NOMO-1 treated with dmso at 0.1 percent for 144 hours (cell line): ENCODE measurements around the gene GBGT1.
A peak's percentile ranks its signal among the peaks of the same experiment; 100 is the strongest.

Experiments
- DNase-seq: peaks from one replicate; lab custom pipeline; 2025; ENCODE audit not compliant: unreplicated experiment; lab: John Stamatoyannopoulos, UW

Gene GBGT1

DNA sequence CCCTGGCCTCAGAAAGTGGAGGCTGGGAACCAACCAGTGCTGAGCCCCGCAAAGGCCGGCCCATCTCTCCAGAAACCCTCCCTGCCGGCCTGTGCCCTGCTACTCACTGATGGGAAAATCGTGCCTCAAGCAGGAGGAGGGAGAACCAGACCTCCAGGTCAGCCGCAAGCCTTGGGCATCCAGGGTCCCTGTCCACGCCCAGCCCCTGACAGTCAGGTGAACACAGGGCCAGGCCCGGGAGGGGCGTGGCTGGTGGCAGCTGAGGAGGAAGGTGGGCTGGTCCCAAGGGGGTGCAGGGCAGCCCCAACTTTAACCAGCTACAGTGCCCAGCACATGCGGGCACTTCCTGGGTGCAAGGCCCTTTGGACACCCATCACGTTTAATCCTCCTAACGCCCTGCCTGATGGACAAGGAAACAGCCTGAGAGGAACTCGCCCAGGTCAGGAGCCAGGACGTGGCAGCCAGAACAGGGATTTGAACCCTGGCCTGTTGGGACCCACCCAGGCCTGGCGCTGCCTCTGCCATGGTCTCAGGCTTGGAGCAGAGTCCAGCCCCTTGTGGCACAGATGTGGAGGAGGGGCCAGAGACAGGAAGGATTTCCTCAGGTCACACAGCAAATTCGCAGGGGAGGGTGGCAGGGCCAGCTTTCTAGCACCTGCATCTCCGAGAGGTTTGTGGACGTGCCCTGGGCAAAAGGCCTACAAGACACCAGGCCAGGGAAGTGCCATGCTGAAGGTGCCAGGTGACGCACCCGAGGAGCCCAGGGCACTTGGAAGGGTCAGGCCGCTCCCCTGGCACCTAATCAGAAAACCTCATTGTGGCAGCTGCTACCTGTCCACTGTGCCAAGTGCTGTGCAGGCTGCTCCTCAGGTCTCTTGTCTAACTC, 47.1 kb downstream of the GBGT1 start:
- DNase-seq = no peak

DNA sequence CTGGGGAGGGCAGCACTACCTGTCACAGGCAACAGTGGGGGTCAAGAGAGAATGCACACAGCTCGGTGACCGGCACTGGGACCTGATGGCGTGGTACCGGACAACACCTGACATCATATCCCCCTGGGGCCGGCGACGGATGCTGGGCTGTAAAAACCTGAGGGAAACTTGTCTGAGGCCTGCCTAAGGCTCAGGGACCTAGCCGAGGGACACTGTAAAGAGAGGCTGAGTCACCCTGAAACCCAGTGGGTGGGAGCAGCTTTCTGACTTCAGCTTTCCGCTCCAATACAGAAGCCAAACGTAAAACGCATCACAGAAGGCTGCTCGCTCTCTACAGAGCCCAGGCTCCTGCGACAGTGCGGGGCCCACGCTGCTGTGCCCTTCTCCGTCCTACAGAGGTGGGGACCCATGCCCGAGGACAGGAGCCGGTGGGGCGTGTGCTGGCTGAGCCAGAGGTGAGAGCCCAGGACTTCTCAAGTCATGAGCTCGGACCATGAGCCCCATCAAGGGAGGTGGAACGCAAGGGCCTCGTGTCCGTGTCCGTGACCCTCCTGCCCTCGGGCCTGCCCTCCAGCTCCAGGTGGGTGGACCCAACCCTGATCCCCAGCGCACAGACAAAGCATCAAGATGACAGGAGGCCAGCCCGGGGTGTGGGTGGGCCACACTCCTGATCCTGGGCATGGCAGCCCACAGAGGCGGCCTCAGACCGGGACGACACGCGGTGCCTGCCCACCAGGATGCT, 47.9 kb downstream of the GBGT1 start:
- DNase-seq = no peak

DNA sequence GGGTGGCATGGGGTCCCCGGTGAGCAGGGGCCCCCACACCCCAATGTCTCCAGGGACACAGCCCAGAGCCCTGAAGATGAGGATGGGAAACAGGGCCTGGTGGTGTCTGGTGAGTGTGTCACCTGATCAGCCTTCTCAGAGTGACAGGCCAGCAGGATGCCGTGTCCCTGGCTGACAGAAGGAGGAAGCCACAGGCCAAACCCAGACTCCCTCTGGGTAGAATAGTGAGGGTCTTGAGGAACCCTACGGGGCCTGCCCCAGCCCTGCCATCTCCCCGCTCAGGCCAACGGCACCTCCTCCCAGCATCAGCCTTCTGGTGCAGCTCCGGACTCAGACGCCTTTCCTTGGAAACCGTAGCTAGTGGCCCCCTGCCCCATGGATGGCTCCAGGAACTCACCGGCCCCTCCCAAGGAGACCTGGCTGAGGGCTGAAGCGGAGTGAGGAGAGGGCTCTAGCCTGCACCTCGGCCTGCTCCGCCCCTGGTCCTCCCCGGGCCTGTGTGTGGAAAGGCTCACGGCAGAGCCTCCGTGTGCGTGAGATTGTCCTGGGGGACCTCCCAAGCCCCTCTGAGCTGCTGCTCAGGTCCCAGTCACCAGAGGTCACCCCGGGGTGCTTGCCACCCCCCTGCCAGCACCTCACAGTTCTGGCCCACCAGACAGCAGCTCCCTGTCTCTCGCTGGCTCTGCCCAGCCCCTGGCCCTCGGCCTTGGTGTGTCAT, 48.7 kb downstream of the GBGT1 start:
- no peak for DNase-seq

DNA sequence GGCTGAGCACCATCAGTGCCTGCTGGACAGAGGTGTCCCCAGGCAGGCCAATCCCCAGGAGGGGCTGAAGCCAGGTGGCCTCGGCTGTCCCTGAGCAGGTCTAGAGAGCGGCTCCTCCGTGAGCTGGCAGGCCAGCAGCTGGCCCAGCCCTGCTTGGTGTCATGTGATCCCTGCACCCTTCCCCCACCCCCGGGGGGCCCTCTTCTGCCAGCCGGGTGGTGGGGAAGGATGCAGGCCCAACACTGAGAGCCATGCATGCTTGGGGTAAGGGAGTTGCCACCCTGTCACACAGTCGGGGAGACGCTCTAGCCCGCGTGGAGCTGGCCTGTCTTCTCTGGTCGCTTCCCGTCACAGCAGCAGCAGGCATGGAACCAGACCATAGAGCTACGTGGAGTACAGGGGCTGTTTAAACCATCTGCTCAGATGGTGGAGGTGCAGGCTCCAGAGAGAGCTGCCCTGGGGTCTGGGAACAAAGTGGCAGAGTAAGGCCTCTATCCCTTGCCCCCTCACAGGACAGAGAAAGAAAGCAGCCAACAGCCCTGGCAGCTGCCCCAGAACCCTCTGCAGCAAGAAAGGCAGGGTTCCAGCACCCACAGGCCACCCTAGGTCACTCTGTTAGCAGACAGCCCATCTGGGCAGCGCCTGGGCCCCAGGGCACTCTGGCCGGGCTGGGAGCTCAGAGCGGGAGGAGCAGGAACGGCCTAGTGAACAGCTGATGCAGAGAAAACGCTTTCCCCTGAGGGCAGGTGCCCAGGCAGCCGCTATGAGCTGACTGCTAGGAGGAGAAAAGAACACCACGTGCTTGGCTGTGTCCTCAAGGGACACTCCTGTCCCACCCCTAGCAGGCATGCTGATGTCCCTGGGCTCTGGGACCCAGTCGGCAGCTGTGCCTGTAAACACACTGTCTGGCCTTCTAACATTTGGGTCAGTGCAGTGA, 49.5 kb downstream of the GBGT1 start:
- no peak for DNase-seq

DNA sequence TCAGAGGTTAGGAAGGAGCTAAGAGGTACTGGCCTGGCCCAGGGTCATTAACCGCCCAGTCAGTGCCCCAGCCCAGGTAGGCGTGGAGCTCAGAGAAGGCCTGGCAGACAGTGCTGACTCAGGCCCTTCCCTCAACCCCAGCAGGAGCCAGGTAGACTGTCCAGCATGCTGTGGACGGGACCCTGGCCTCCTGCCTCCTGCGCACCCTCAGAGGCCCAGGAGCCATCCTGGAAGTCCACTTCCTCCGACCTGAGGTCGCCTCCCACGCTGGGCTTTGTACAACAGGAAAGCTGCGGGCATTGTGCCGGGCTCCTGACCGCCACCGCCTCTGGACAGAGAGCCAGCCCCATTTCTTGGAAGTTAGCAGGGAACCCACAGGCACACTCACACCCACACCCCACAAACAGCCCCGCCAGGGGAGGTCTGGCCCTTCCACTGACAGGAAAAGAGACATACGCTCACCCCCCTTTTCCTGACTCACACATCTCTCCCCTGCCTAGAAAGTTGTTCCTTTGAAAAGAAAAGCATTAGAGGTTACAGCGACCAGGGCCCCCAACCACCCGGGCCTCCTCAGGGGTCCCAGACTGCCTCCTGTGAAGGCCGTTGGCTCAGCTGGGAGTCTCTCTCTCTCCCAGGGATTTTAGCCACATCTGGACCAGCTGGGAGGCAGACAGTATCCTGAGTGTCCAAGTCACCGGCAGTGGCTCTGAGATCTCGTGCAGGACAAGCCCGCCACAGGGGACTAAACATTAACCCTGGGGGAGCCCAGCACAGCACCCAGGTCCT, 50.4 kb downstream of the GBGT1 start:
- DNase-seq = no peak

DNA sequence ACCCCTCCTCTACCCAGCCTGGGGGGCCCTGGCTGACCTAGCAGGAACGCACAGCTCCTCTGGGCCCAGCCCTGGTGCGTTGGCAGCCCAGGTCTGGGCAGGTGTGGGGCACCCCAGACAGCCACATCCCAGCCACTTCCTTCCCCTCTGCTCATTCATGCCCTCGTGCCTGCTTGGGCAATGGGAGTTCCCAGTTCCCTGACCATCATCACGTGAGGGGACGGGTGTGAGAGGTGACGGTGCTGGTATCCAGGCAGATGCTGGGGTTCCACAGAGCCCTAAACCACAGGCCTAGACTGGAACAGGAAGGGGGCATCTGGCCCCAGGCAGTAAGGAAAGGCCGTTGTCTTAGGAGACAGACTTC, 51.1 kb downstream of the GBGT1 start:
- peak; percentile 87 for DNase-seq

DNA sequence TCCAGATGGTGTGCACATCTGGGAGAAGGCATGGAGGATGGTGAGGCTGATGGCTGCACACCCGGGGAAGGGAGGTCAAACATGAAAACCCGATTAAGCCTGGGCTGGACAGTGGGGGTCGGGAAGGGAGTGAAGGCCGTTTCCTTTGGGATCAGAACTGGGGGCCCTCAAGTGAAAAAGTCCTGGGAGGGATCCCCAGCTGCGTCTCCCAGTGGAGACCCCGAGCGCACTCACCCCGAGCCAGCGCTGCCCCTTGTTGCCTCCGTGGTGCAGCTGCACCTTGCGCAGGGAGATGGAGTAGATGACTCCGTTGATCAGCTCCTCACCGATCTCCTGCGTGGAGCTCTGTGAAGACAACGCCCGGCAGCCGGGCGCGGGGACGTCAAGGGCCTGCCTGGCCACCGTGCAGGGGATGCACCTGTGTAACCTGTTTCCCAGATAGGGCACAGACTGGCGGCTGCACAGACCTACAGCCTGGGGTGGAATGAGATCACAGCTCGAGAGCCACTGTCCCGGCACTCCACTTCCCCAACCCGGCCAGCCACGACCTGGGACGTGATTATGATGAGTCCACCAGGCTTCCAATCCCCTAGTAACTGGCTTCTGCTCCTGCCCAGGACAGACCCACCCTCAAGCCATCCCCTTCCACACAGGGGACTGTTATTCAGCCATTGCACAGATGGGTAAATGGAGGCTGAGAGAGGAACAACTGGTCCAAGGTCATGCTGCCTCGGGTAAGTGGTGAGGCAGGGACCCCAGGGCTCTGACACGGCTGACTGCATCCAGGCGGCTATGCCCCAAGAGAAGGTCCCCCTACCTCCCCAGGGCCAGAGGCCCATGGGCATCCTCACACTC, 51.7 kb downstream of the GBGT1 start:
- DNase-seq = no peak

DNA sequence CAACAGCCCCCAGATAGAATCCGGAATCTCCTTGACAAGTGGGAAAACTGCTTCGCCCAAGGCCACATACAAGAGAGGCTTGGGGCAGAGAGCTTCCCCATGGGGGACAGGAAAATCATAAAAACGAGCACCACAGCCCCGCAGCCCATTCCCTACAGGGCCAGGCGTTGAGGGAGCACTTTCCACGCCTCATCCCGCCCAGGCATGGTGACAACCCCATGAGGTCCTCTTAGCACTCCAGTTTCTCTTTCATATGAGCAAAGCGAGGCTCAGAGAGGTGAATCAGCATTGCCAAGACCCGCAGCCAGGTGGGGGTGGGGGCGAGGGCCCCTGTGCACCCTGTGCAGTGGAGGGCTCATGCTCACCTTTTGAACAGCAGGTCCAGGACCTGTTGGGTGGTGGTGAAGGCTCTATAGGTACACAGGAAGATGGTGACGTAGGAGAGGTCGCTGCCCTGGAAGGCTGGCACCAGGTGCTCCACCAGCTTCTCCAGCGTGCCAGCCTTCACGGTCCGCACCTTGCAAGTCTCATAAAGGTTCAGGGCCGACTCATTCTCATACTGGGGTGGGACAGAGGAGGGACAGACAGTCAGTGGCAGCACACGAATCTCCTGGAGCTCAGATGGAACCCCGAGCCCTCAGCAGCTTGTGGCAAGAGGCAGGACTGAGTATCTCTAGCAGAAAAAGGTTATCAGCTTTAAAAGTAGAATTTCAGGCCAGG, 53.6 kb downstream of the GBGT1 start:
- no peak for DNase-seq

DNA sequence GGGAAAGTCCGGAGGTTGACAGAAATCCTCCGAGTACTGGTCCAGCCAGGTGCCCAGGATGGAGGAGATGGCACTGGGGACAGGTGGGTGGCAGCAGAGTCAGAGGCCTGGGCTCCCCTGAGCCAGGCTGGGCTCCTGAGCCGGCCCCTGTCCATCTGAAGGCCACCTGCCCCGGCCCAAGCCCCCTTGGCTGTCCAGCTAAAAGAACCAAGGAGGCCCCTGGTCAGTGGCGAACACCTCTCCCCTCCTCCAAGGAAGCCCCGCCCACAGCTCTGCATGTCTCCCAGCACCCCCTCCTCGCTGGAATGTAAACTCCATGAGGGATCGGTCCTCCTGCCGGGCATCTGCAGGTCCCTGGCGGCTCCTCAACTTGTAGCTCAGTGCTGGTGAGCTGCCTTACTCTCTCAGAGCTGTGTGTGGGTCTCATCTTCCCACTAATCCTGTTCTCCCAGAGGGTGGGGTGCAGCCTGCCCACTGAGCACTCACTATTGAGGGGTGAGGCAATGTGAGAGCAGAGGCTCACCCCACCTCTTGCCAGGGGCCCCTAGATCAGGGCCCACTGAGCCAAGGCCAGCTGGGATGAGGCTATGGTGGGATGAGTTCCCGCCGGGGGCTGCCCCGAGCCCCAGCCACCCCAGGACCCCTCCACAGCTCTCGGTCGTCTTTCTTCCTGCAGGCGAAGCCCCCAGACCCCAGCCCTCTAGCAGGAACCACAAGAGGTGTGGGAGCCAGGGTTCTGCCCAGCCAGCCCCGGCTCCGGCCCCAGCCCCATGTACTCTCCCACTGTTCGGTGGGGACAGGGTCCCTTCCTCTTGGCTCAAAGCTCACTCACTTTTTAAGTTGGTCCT, 54.7 kb downstream of the GBGT1 start:
- no peak for DNase-seq

DNA sequence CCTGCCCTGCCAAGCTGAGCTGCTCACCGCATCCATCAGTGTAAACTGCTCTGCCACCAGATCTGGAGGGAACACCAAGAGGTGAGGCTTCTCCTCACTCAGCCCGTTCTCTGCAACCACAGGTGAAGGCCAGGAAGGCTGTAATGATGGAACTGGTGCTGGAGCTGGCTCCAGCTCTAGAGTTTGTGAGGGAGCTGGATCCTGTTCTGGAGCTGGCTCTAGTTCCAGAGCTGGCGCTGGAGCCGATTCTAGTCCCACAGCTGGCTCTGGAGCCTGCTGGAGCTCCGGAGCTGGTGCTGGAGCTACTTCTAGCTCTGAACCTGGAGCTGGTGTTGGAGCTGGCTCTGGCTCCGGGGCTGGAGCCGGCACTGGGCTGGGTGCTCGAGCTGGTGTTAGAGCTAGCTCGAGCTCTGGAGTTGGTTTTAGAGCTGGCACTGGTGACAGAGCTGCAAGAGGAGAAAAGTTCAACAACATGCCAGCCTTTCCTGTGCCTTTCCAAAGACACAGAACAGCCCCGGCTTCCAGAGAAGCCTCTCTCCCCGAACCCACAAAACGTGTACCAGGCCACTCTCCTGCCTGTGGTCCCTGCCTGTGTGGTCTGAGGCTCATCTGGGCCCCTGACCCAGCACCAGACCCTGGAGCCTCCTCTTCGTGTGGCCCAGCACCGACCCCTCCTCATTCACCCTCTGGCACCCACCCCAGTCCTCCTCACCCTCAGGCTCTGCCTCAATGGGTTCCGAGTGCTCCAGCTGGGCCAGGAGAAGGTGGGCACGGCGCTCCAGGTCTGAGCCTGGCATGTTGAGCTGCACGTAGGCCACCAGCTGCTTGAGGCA, 55.5 kb downstream of the GBGT1 start:
- no peak for DNase-seq

DNA sequence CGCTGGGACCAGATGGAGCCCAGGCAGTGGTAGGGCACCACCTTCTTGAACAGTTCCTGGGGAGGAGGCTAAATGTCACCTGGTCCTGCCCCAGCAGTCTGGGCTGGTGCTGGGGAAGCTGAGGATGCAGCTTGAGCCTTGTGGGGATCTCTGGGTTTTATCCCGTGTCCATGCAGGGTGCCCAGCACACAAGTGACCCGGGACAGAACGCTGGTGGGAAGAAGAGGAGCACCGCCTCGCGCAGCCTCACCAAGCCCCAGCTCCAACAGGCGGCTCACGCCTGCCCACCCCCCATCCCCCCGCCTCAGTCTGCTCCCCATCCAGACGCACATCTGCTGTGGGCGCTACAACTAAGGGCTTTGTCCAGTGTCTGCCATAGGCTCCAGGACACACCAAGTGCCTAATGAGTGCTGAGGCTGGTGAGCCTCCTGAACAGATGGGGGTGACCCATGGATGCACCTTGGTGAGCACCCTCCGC, 56.4 kb downstream of the GBGT1 start:
- DNase-seq = no peak

DNA sequence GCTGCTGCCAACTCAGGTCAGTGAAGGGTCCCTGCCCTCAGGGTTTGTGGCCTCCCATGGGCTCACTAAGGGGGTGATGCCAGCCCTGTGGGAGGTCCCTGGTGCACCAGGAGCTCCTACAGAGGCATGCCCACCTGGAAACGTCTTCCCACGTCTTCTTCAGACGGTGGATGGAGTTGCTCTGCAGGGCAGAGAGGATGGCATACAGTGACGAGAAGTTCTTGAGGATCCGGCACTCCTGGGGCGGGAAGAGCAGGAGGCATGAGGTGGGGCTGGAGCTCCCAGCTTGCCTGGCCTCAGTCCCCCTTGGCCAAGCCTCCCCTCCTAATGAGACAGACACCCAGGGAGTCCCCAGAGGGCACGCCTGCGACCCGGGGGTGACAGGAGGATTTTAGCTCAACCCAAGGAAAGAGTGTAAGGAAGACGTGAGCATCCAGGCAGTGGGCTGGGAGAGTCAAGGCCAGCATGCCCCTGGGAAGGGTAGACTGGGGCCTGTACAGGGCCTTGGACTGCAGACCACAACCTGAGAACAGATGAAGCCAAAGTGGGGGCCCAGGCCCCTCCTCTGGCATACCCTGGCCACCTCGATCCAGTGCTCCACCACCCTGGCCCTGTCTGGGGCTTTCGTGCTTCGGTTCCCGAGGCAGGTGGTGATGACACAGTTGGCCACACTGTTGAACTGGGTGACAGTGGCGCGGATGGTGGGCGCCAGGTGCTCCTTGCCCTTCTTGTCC, 57.0 kb downstream of the GBGT1 start:
- DNase-seq = no peak

DNA sequence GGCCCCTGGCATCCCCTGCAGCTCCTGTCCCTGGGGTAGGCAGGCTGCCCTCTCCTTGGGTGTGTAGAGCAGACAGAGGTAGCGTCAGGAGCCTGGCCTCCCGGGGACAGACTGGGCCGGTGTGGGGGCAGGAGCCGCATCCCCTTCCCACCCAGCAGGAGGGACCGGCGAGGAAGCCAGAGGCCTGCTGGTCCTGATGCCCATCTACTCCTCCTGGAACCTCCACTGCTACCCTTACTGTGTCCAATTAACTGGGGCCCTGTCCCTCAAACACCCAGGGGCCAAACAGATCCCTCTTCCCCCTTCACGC, 58.3 kb downstream of the GBGT1 start:
- no peak for DNase-seq

DNA sequence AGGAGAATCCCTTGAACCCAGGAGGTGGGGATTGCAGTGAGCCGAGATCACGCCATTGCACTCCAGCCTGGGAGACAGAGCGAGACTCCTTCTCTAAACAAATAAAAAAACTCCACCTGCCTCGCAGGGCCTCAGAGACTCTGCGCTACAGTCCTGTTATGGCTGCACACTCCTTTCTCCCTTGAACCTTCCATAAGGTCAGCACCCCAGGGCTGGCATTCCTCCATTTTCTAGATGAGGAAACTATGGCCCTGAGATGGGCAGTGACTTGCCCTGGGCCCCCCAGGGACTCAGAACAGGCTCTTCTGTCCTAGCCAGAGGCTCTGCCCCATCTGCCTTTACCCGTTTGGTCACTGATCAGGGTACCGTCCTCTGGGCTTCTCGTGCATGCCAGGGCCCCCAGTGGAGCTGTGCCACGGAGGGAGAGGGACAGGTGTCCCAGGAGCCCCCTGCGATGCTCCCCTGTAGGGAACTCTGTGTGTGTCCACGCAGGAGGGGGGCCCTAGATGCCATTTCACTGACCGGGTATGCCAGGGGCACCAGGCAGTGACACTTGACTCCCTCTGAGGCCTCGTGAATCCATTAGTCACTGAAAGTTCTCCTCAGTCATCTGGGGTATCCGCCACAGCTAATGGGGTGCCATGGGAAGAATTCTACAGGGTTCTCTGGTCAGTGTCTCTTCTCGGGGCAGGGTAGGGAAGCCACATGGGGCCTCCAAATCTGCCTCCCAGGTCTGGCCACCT, 58.8 kb downstream of the GBGT1 start:
- DNase-seq = no peak

DNA sequence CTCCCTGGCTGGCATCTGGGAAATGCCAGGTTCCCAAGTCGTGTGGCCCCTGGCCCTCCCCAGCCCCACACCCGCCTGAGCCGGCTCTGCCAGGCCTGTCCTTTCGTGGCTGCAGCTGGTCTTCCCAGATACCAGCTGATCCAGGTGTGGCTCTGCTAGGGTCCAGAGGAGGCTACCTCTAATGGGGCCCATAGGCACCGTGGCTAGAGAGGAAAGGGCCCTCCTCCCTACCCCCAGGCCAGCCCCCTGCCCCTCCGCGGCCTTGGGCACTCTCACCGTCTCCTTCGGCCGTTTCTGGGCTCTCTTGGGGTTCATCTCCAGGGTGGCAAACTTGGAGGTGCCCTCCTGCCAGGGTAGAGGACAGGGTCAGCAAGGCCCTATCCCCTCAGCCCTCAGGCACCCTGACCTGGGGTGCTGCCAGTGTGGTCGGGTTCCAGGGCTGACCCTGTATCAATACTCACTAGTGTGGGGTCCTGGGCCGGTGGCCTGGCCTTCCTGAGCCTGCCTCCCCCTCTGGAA, 59.7 kb downstream of the GBGT1 start:
- DNase-seq = no peak
